Duodenal mucosa (tissue), 2 donors: ENCODE measurements around the gene SLC43A2.
A peak's percentile ranks its signal among the peaks of the same experiment; 100 is the strongest.

ENCODE experiments used
- H3K27ac ChIP-seq: one replicate; pipeline ENCODE4 v1.7.0; 2013; ENCODE audit warnings: low read depth, low read length
- H3K27me3 ChIP-seq, 2 donors: one replicate each; pipeline ENCODE4 v1.7.0; 2013; ENCODE audit warnings: low read length in 2 of 2, control low read depth in 1 of 2; ENCODE audit not compliant: insufficient read depth in 2 of 2, control insufficient read depth in 1 of 2
- H3K36me3 ChIP-seq, 2 donors: one replicate each; pipeline ENCODE4 v1.7.0; 2013; ENCODE audit warnings: low read length in 2 of 2, control low read depth in 1 of 2; ENCODE audit not compliant: insufficient read depth in 2 of 2, control insufficient read depth in 1 of 2
- H3K4me1 ChIP-seq, 2 donors: one replicate each; pipeline ENCODE4 v1.7.0; 2013; ENCODE audit warnings: low read length in 2 of 2, control low read depth in 1 of 2; ENCODE audit not compliant: insufficient read depth in 2 of 2, control insufficient read depth in 1 of 2
- H3K4me3 ChIP-seq, 2 donors: one replicate each; pipeline ENCODE4 v1.7.0; 2013; ENCODE audit warnings: low read length in 2 of 2, low read depth in 1 of 2
- H3K9ac ChIP-seq, 2 donors: one replicate each; pipeline ENCODE4 v1.7.0; 2013; ENCODE audit warnings: low read length in 2 of 2, low read depth in 1 of 2
- H3K9me3 ChIP-seq, 2 donors: one replicate each; pipeline ENCODE4 v1.7.0; 2013; ENCODE audit warnings: low read length in 2 of 2, control low read depth in 1 of 2; ENCODE audit not compliant: control insufficient read depth in 1 of 2

Gene SLC43A2

DNA sequence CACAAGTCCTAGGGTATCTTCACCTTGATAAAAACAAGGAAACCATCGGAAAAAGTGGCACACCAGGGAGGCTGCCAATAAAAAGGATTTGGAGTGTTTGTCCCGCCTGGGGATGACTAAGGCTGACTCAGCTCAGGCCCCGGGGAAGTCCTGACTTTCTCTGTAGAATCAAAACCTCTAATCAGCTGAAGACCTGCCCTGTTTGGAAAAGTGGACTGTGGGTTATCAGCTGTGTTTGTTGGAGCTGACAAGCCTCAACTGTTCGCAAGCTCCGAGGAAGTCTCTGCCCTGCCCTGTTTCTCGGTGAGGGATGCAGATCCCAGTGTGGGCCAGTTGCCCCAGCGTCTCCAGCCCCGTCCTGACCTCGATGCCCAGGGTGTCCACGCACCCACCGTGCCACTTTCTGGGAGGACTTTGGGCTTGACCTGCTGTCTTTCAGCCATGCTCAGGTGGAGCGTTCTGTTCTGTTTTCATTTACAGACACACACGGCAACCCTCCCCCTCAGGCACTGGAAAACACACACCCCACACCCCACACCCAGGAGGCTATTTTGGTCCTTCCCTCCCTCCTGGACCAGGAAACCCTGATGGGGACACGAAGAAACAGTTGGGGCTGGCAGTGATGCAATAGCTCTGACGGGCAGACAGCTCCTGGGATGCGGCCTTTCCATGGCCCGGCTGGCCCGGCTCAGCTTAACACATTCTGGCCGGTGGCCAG is 38.4 kb downstream of the SLC43A2 start:
- H3K27me3 ChIP-seq: no peaks in the 10 kb centered on the region
- H3K27ac ChIP-seq: peak overlapping the region; percentile 75
- peak overlapping the region in 1 of 2 donors; percentile 32 for H3K9ac ChIP-seq
- peaks cover 36 to 49% of the 10 kb centered on the region in 2 donors for H3K4me1 ChIP-seq
- H3K9me3 ChIP-seq: no peaks in the 10 kb centered on the region
- peak overlapping the region in 1 of 2 donors; percentile 48 for H3K4me3 ChIP-seq
- peaks cover 4 to 6% of the 10 kb centered on the region in 2 donors for H3K36me3 ChIP-seq

DNA sequence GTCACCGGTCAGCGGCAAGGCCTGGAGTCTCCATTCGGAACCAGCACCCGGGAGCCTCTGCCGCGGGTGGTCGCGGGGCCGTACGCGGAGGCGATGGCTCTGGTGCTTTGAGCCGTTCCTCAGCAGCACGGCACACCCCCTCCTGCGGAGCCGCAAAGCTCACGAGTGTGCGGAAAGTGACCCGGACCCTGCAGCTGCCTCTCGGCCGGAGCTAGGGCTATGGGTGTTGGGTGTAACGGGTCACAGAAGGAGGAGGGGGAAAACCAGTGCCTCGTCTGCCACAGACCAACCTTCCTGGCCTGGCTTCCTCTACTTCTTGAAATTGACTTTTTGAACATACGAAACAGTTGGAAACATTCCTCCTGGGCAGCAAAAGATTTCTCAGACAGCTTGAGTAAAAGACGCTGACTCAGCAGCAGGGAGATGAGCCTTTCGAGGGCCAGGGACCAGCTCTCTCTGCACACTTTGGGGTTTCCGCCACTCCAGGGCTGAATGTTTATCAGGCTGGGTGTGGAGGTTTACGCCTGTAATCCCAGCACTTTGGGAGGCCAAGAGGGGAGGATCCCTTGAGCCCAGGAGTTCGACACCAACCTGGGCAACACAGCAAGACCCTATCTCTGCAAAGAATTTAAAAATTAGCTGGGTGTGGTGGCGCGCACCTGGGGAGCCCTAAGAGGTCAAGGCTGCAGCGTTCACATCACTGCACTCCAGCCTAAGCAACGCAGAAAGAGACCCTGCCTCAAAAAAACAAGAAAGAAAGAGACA is 39.6 kb downstream of the SLC43A2 start:
- Histone ChIP-seq H3K4me1 (peaks cover 36 to 46% of the 10 kb centered on the region in 2 donors), H3K27ac (no peak overlapping the region), H3K9me3 (no peaks in the 10 kb centered on the region), H3K9ac (no peak overlapping the region), H3K4me3 (no peak overlapping the region), H3K27me3 (no peaks in the 10 kb centered on the region), H3K36me3 (peaks cover 4 to 10% of the 10 kb centered on the region in 2 donors)

DNA sequence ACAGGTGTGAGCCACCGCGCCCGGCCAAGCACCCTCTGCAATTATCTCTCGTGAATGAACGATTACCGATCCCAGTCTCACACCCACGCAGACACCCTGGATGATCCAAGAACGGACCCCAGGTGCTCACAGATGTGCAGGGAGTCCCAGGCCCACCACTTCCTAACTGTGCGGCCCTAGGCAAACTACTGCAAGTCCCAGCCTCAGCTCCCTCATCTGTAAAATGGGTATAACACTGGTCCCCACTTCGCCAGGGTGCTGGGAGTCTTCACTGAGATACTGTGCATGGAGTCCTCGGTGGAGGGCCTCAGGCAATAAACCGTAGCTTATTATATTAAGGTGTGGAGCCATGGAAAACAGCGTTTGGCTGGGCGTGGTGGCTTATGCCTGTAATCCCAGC is 44.5 kb downstream of the SLC43A2 start:
- Histone ChIP-seq H3K36me3 (peaks cover 13 to 18% of the 10 kb centered on the region in 2 donors), H3K9ac (no peak overlapping the region), H3K4me3 (no peak overlapping the region), H3K27me3 (no peaks in the 10 kb centered on the region), H3K9me3 (no peaks in the 10 kb centered on the region), H3K4me1 (peaks cover 7 to 9% of the 10 kb centered on the region in 2 donors), H3K27ac (no peak overlapping the region)

DNA sequence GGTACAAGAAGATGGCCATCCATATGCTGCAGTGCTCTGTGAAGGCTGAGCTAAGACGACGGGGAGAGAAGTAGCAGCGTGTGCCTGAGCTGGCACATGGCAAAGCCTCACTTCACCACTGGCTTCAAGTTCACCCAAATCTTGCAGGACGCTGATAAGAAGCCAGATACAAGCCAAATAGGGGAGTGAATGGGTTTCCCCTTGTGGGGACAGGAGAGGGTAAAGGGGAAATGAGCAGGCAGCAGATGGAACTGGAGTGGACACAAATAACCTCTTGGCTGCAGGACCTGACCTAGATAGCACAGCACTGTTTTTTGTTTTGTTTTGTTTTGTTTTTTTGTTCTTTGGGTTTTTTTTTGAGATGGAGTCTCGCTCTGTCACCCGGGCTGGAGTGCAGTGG is 45.1 kb downstream of the SLC43A2 start:
- no peak overlapping the region for H3K9ac ChIP-seq
- H3K36me3 ChIP-seq: peaks cover 13 to 18% of the 10 kb centered on the region in 2 donors

DNA sequence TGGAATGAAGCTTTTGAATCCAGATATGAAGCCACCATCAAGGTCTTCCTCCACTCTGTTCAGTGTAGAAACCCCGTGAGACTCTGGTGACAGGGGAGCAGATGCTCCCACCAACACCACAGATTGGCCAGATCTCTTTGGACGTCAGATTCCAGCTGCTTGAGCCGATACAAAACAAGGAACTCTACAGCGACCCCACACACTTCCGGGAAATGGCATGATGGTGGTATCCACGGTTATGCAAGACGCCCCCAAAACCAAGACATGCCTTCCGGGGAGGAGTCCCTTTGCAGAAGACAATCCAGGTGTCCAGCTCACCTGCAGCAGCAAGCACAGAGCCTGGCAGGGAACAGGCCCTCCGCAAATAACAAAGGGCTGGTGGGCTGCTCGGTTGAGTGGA is 46.3 kb downstream of the SLC43A2 start:
- Histone ChIP-seq H3K36me3 (peaks cover 10 to 21% of the 10 kb centered on the region in 2 donors), H3K27me3 (no peaks in the 10 kb centered on the region), H3K4me1 (peaks cover 6 to 17% of the 10 kb centered on the region in 2 donors), H3K9me3 (no peaks in the 10 kb centered on the region), H3K27ac (no peak overlapping the region), H3K9ac (no peak overlapping the region), H3K4me3 (no peak overlapping the region)

More for the DNA sequence above, 45.1 kb downstream of the SLC43A2 start:
- Histone ChIP-seq H3K27me3 (no peaks in the 10 kb centered on the region), H3K4me3 (no peak overlapping the region), H3K4me1 (peaks cover 6 to 9% of the 10 kb centered on the region in 2 donors), H3K9me3 (no peaks in the 10 kb centered on the region), H3K27ac (no peak overlapping the region)

DNA sequence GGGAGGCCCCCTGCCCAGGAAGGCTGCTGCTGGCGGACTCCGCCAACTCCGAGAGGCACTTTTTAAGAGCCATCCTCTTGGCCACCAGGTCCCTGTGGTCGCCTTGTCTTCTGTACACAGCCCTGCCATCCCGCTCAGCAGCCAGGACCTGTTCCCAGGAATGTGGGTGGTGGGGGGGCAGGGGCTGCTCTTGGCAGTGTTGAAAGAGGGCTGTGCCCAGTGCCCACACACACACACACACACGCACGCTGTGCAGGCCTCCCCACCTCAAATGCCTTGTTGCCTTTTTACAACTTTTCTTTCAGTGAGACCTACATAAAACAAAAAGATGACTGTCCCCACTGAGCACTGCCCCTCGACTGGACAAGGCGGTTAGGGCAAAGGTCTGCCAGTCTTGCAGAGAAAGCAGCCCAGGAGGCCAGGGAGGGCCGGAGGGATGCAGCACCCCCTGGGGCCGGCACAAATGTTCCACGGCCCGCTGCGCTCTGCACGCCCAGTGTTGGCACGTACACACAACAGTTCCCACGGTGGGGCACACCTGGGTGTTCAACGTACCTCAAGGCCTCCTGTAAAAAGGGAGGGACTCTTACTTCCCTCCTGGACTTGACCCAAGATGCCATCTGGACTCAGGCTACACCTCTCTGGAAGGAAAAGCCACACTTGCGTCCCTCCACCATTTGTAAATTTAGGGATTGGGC is 47.5 kb downstream of the SLC43A2 start:
- H3K27me3 ChIP-seq: no peaks in the 10 kb centered on the region
- peak overlapping the region in 1 of 2 donors; percentile 47 for H3K9ac ChIP-seq
- no peak overlapping the region for H3K4me3 ChIP-seq
- H3K9me3 ChIP-seq: no peaks in the 10 kb centered on the region
- H3K27ac ChIP-seq: no peak overlapping the region
- H3K36me3 ChIP-seq: peaks cover 10 to 15% of the 10 kb centered on the region in 2 donors
- H3K4me1 ChIP-seq: peaks cover 10 to 21% of the 10 kb centered on the region in 2 donors

DNA sequence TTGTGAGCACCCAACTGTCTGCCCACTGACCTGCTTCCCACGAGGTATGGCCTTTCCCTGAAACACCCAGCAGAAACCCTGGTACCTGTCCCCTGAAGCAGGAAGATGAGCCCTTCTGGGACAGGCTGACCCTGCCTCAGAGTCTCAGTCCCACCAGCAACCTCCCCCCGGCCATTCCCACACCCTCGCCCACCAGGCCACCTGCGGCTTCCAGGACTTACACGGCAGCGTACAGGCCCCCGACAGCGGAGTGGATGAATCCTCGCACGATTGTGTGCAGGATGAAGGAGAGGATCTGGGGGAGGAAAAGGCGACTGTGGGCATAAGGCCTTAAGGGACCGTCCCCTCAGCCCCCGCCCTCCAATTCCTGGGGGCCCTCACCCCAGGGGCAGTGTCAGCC is 50.6 kb downstream of the SLC43A2 start:
- Histone ChIP-seq H3K27me3 (no peaks in the 10 kb centered on the region), H3K4me3 (no peak overlapping the region), H3K27ac (peak overlapping the region; percentile 85), H3K9me3 (no peaks in the 10 kb centered on the region), H3K9ac (no peak overlapping the region), H3K36me3 (peaks cover 4 to 7% of the 10 kb centered on the region in 2 donors), H3K4me1 (peaks cover 19 to 21% of the 10 kb centered on the region in 2 donors)

DNA sequence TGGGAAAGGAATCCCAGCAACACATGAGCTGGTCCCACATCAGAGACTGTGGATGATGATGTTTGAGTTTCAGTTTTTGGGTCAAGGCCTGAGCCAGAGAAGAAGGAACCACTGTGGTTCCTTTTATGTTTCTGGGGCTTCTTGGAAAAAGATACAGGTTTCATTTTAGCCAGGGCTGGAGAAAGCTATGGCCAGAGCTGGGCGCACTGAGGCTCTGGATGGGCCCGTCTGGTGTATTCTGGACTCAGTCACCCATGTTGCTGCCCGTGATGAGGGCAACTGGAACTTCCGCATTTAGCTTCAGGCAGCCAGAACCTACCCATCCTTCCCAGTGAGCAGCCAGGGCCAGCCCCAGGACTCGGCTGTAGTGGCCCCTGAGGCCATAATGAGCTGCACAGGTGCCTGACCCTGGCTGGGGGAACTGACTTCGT is 51.0 kb downstream of the SLC43A2 start:
- no peaks in the 10 kb centered on the region for H3K9me3 ChIP-seq
- peaks cover 3 to 7% of the 10 kb centered on the region in 2 donors for H3K36me3 ChIP-seq
- H3K4me1 ChIP-seq: peaks cover 19 to 21% of the 10 kb centered on the region in 2 donors
- H3K27me3 ChIP-seq: no peaks in the 10 kb centered on the region
- no peak overlapping the region for H3K4me3 ChIP-seq
- H3K27ac ChIP-seq: peak overlapping the region; percentile 85
- peak overlapping the region in 1 of 2 donors; percentile 42 for H3K9ac ChIP-seq

DNA sequence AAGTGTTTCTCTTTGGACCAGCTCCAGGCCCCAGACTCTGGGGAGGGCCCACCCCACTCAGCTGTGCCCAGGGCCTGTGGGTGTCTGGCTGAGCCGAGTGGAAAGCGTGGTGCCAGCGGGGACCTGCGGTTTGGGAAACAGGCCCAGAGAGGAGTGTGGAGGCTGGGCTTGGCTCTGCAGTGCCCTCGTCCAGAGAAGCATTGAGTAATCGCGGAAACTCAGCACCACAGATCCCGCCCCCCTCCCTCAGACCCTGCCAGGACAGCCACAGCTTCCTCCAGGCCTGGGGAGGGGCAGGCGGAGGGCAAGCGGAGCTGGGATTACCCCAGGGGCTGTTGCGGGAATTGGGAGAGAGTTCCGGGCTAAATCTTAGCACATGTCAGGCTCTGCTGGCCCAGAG is 51.5 kb downstream of the SLC43A2 start:
- peaks cover 0 to 4% of the 10 kb centered on the region in 2 donors for H3K36me3 ChIP-seq
- no peaks in the 10 kb centered on the region for H3K27me3 ChIP-seq
- H3K27ac ChIP-seq: peak overlapping the region; percentile 85
- H3K4me1 ChIP-seq: peaks cover 19 to 21% of the 10 kb centered on the region in 2 donors
- no peak overlapping the region for H3K4me3 ChIP-seq
- H3K9ac ChIP-seq: peak overlapping the region in 1 of 2 donors; percentile 42
- no peaks in the 10 kb centered on the region for H3K9me3 ChIP-seq

DNA sequence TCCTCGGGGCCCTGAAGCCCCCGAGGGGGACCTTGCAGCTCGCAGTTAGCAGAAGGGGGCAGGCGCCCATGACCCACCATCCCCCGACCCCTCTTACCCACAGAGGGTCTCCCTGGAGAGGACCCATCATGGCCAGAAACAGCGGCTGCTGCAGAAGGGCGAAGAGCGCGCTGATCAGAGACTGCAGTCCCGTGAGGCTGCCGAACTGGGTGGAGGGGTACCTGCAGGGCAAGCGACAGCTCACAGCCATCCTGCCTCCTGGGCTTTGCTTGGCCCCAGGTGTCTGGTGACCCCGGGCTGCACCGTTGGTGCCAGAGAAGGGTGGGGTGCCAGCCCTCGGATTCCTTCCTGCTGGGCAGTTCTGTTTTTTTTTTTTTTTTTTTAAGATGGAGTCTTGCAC is 52.1 kb downstream of the SLC43A2 start:
- Histone ChIP-seq H3K4me1 (peaks cover 19% of the 10 kb centered on the region in 2 donors), H3K27me3 (no peaks in the 10 kb centered on the region), H3K36me3 (peaks cover 0 to 3% of the 10 kb centered on the region in 2 donors), H3K9me3 (no peaks in the 10 kb centered on the region), H3K9ac (no peak overlapping the region), H3K4me3 (no peak overlapping the region), H3K27ac (no peak overlapping the region)
